OCI-LY7 (cell line): ENCODE results near the gene TMEM35A.

Source experiments
- EZH2phosphoT487 ChIP-seq: fragments of 200-600 bp; sonication (generic); IDR thresholded peaks from 2 replicates; pipeline ENCODE4 v1.6.1; 2018; ENCODE audit warnings: low read depth, borderline replicate concordance, mild to moderate bottlenecking, mixed run types, antibody characterized with exemption, low read length, moderate library complexity, mixed read lengths
- TF ChIP-seq, protein P1 (sequence below): fragments of 200-600 bp; sonication (generic); conservative IDR thresholded peaks from 2 replicates; pipeline ENCODE4 v1.5.1; 2014; ENCODE audit warnings: mild to moderate bottlenecking, antibody characterized with exemption, low read length, moderate library complexity, mixed read lengths

DNA sequence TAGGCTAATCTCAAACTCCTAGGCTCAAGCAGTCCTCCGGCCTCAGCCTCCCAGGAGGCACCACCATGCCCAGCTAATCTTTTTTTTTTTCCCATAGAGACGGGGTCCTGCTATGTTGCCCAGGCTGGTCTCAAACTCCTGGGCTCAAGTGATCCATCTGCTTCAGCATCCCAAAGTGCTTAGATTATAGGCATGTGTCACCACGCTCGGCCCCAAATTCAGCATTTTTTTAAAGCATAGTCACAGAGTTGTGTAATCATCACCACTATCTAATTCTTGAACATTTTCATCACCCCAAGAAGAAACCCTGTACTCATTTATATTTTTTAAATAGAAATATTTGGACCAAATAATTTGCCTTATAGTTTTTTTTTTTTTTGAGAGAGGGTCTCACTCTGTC, 29.6 kb downstream of the TMEM35A start:
- TF ChIP-seq, protein P1, sequence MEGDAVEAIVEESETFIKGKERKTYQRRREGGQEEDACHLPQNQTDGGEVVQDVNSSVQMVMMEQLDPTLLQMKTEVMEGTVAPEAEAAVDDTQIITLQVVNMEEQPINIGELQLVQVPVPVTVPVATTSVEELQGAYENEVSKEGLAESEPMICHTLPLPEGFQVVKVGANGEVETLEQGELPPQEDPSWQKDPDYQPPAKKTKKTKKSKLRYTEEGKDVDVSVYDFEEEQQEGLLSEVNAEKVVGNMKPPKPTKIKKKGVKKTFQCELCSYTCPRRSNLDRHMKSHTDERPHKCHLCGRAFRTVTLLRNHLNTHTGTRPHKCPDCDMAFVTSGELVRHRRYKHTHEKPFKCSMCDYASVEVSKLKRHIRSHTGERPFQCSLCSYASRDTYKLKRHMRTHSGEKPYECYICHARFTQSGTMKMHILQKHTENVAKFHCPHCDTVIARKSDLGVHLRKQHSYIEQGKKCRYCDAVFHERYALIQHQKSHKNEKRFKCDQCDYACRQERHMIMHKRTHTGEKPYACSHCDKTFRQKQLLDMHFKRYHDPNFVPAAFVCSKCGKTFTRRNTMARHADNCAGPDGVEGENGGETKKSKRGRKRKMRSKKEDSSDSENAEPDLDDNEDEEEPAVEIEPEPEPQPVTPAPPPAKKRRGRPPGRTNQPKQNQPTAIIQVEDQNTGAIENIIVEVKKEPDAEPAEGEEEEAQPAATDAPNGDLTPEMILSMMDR: no peak
- TF ChIP-seq EZH2phosphoT487: no peak
